ENCODE results near the gene NACC2.

GRCh38 chr9:136075134-136075841, 19.8 kb downstream of the NACC2 start:
- TF ChIP-seq CTCF (IDR thresholded peaks at IDR 0.05) = no peak
- TF ChIP-seq POLR2A (IDR thresholded peaks at IDR 0.05) = no peak
